ENCODE data around the gene LUC7L2. TPM values are rescaled to one million over a fixed set of nuclear protein-coding genes. Genes with fewer than 3 reads are reported as not detected.

LUC7L2 gene
- total and polyA plus RNA-seq, 9 of the 15 experiments (the other 6 are each of a cell fraction or from before 2014, with no cell fraction given), result 56.1 to 207 (median 141) TPM

- TF ChIP-seq ZNF407 (IDR thresholded peaks at IDR 0.05; ENCODE audit: low read depth) (no peak), FIP1L1 (IDR thresholded peaks at IDR 0.05; ENCODE audit: low read depth, low read length, poor library complexity, severe bottlenecking) (no peak), ZKSCAN8 (CRISPR knock-in tag; IDR thresholded peaks at IDR 0.05) (peak; percentile 20; the same call in 1 of the 2 replicates), SRF (CRISPR knock-in tag; IDR thresholded peaks at IDR 0.05) (peak in 1 of 2 experiments; percentile 19; a peak in 1 of 4 replicates), NFE2L1 (tag; IDR thresholded peaks at IDR 0.05; ENCODE audit: borderline replicate concordance, low read depth) (no peak), SOX6 (IDR thresholded peaks at IDR 0.05) (peak; percentile 24; the same call in 1 of the 2 replicates), ZNF143 (CRISPR knock-in tag; IDR thresholded peaks at IDR 0.05) (peak; percentile 4; the same call in 1 of the 2 replicates), CBX2 (IDR thresholded peaks at IDR 0.05; ENCODE audit: insufficient read depth, low read length, poor library complexity, severe bottlenecking) (no peak), ZBTB5 (IDR thresholded peaks at IDR 0.05) (no peak), KDM1A (IDR thresholded peaks at IDR 0.05) (peak in 1 of 2 experiments; percentile 68; a peak in 3 of 4 replicates), LARP7 (IDR thresholded peaks at IDR 0.05) (peak; percentile 73; the same call in 1 of the 2 replicates), ZBTB1 (CRISPR knock-in tag; IDR thresholded peaks at IDR 0.05; ENCODE audit: borderline replicate concordance, low read depth) (peak; percentile 68; the same call in 1 of the 2 replicates), SREBF2 (CRISPR knock-in tag; IDR thresholded peaks at IDR 0.05) (no peak), E4F1 (CRISPR knock-in tag; IDR thresholded peaks at IDR 0.05; ENCODE audit: borderline replicate concordance) (peak; percentile 9; the same call in 1 of the 2 replicates)
These were observed 941 bp upstream of the LUC7L2 start (continued) for GRCh38 chr7:139358541-139359365.
